Natural killer cell treated with Interleukin-12 subunit alpha and Interleukin-12 subunit beta and Interleukin-15 and Interleukin-18, amount 100 ng/mL, for 72 hours (primary cell): ENCODE data around the gene CD79A. TPM values are rescaled to one million over a fixed set of nuclear protein-coding genes. Genes with fewer than 3 reads are reported as not detected.

ENCODE experiments used
- ATAC-seq, 2 donors: fragments of 150-1000 bp; cut with Tn5 transposase in 1 of 2; sonication (Bioruptor Pico), chemical (Tn5 transposase) in 1 of 2; 2 replicates each; pipeline ENCODE4 v1.10.0; 2021
- DNase-seq: peaks from one replicate; pipeline ENCODE4 v3.0.0; 2022; ENCODE audit warnings: low spot score
- H3K27ac Mint-ChIP-seq, 2 donors: 1 replicate in 1 of 2; 2 replicates in 1 of 2; pipeline ENCODE4 v1.8.0; 2022; ENCODE audit warnings: mixed read lengths in 2 of 2, mild to moderate bottlenecking in 1 of 2, moderate library complexity in 1 of 2
- H3K27me3 Mint-ChIP-seq, 2 donors: 1 replicate in 1 of 2; 2 replicates in 1 of 2; pipeline ENCODE4 v1.8.0; 2022; ENCODE audit warnings: mixed read lengths in 2 of 2
- H3K36me3 Mint-ChIP-seq: one replicate; pipeline ENCODE4 v1.8.0; 2022; ENCODE audit warnings: mixed read lengths
- H3K4me1 Mint-ChIP-seq, 2 donors: 1 replicate in 1 of 2; 2 replicates in 1 of 2; pipeline ENCODE4 v1.8.0; 2022; ENCODE audit warnings: low read depth in 2 of 2, mixed read lengths in 2 of 2, mild to moderate bottlenecking in 1 of 2
- H3K4me3 Mint-ChIP-seq: one replicate; pipeline ENCODE4 v1.8.0; 2022; ENCODE audit warnings: mixed read lengths
- H3K9me3 Mint-ChIP-seq: 2 replicates; pipeline ENCODE4 v1.8.0; 2022; ENCODE audit warnings: mixed read lengths
- total RNA-seq, 2 donors: library from RNA; stranded (reverse); gene quantifications; one replicate each; pipeline ENCODE4 v1.2.3, GENCODE V29; 2022

Gene CD79A
- total RNA-seq, 2 donors from 2014 or later = 0.93 to 1.8 TPM

DNA sequence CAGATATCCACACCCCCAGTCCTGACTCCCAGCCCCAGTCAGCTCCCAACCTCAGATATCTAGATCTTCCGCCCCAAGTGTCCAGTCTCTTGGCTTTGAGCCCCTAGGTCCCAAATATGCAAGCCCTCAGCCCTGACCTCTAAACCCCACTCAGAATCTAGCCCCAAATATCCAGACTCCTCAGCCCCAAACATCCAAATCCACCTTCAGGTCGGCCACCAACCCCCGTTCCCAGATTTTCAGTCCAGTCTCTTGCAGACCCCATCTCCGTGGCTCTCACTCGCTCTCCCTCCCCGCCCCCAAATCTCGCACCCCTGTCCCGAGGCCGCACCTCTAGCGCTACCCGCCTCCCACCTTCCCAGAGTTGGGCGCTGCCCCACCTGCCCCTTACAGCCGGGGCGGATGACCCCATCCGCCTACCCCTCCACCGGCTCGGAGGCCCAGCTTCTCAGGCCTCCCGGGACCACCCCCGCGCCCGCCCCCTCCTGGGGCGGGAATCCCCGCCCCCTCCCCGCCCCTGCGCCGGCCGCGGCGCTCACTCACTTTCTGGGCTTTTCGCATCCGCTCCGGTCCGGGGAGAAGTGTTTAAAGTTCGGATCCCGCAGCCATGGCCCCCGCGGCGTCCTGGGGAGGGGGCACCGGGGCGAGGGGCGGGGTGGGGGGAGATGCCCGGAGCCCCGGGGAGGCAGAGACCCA lies 50.6 kb downstream of the CD79A start:
- DNase-seq (no peak), ATAC-seq (peak; percentile 41 to 55)
- Mint-ChIP-seq H3K4me1 (peaks cover 21 to 24% of the 10 kb centered on the region in 2 donors), H3K9me3 (no peaks in the 10 kb centered on the region), H3K36me3 (no peaks in the 10 kb centered on the region), H3K27ac (no peak overlapping the region), H3K4me3 (peak overlapping the region; percentile 88), H3K27me3 (peaks cover 15 to 18% of the 10 kb centered on the region in 2 donors)

DNA sequence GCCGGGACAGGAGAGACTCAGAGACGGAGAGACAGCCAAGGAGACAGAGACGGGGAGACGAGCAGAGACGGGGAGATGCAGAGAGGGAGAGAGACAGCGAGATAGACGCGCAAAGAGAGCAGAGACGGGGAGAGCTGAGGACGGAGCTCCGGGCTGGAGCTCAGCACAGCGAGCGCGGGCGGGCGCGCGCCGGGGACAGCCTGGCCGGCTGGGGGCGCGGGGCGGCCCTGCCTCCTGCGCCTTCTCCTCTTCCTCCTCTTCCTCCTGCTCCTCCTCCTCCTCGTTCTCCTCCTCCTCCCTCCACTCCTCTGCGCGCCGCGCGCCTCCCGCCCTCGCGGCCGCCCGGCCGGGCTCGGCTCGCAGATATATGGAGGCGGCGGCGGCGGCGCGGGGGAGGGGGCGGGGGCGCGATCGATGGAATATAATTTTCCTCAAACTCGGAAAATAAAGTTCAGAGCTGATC lies 51.2 kb downstream of the CD79A start, which contains the start of gene ERFL:
Gene ERFL, minus strand, starts transcription at position 229 of the 463 bp plus-strand sequence. CDS start 15,530 bp downstream, outside the sequence.
- DNase-seq = no peak
- Mint-ChIP-seq H3K9me3 (no peaks in the 10 kb centered on the region), H3K4me3 (peak within 1 kb of the TSS; percentile 88), H3K4me1 (peaks cover 17 to 22% of the 10 kb centered on the region in 2 donors), H3K27me3 (peaks cover 12% of the 10 kb centered on the region in 2 donors), H3K27ac (peak within 1 kb of the TSS in 1 of 2 donors; percentile 69), H3K36me3 (no peaks in the 10 kb centered on the region)
- ATAC-seq = peak; percentile 45 to 58

DNA sequence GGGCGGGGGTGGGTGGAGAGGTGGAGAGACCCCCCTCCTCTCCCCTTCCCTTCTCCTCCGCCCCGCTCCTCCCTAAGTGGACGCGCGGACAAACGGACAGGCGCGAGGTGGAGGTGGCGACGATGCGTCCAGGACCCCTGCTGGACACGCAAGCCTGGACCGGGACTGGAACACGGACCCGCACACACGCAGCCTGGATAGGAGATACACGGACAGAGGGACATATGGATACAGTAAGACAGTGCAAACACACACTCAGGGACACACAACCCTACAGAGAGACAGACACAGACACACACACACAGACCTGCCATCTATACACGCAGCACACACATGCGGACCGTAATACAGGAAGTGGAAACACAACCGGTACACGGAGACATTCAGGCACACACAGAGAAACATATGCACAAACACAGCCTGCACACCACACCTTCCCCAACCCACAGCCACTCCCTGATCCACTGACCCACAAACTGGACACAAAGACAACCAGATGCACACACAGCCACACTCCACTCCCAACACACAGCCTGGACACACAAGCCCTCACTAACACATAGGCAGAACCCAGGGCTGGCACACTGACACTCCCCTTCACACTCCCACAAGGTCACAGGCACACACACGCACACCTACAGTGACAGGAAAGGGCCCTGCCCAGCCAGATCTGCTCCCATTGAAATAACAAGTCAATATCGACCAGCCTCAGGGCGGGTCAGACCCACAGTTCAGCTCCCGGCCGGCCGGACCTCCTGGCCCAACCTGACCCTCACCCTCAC lies 51.9 kb downstream of the CD79A start:
- DNase-seq (no peak), ATAC-seq (peak; percentile 34 to 60)
- Mint-ChIP-seq H3K36me3 (no peaks in the 10 kb centered on the region), H3K4me1 (peaks cover 20 to 27% of the 10 kb centered on the region in 2 donors), H3K4me3 (peak overlapping the region; percentile 87), H3K27me3 (peaks cover 7 to 9% of the 10 kb centered on the region in 2 donors), H3K27ac (peak overlapping the region in 1 of 2 donors; percentile 69), H3K9me3 (no peaks in the 10 kb centered on the region)

DNA sequence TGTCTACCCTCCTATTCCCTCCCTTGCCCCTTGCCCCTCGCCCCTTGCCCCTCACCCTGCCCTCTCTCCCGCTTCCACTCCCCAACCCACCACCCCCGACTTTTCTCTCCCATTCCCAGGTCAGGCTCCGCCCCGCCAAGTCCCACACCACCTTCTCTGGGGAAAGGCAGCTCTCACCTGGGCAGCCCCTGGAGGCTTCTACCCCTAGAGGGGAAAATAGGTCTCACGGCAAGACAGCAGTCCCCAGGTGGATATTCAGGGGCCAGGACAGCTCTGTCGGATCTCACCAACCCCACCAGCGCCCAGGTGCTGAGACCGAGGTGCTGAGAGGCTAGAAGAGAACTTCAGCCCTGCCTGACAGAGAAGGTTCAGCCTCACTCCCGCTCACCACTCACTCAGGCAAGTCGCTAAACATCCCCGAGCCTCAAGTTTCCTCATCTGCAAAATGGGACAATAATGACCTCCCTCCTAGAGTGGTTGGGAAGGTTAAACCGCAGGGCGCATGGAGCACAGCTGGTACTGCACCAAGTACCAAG lies 52.5 kb downstream of the CD79A start:
- Mint-ChIP-seq H3K27me3 (peaks cover 8 to 9% of the 10 kb centered on the region in 2 donors), H3K4me3 (peak overlapping the region; percentile 87), H3K27ac (peak overlapping the region in 1 of 2 donors; percentile 69), H3K36me3 (no peaks in the 10 kb centered on the region), H3K9me3 (no peaks in the 10 kb centered on the region), H3K4me1 (peaks cover 20 to 30% of the 10 kb centered on the region in 2 donors)
- no peak for DNase-seq
- ATAC-seq = no peak

DNA sequence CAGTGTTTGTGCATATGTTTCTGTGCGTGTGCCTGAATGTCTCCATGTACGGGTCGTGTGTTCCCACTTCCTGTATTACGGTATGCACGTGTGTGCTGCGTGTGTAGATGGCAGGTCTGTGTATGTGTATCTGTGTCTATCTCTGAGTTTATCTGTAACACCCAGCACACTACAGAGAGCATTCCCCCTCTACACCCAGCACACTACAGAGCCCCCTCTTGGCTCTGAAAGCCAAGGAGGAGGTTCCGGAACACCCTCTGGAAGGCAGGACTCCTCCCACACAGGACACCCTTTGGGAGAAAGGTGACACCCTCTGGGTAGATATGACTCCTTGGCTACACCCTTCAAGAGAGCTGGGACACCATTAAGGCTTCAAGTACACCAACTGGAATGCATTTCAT lies 53.2 kb downstream of the CD79A start:
- Mint-ChIP-seq H3K9me3 (no peaks in the 10 kb centered on the region), H3K27me3 (peaks cover 15% of the 10 kb centered on the region in 2 donors), H3K4me3 (peak overlapping the region; percentile 30), H3K27ac (no peak overlapping the region), H3K36me3 (no peaks in the 10 kb centered on the region), H3K4me1 (peaks cover 27 to 37% of the 10 kb centered on the region in 2 donors)
- no peak for ATAC-seq
- DNase-seq = no peak

Other genes starting within 250 kb of the CD79A start
- gene CEACAM7, start 189.0 kb upstream of the CD79A start, total RNA-seq = not detected
- gene CEACAM5, start 168.7 kb upstream of the CD79A start, total RNA-seq = not detected
- not detected for gene CEACAM6, start 121.7 kb upstream of the CD79A start, total RNA-seq
- gene CEACAM3, start 80.7 kb upstream of the CD79A start, total RNA-seq = not detected
- not detected for gene LYPD4, start 32.6 kb upstream of the CD79A start, total RNA-seq
- not detected for gene DMRTC2, start 32.2 kb upstream of the CD79A start, total RNA-seq
- 1,000 to 10,000 TPM; 1,532 to 1,595 TPM for gene RPS19, start 17.0 kb upstream of the CD79A start, total RNA-seq
- gene ARHGEF1, start 5.9 kb downstream of the CD79A start, total RNA-seq = 100 to 1,000 TPM; 321 to 444 TPM
- gene ERFL, start 51.2 kb downstream of the CD79A start, total RNA-seq = under 1 TPM; 0.67 TPM
- gene RABAC1, start 82.0 kb downstream of the CD79A start, total RNA-seq = 10 to 100 TPM; 79.6 to 89.7 TPM
- gene ATP1A3, start 117.0 kb downstream of the CD79A start, total RNA-seq = 1 to 10 TPM; 2.0 to 4.2 TPM
- gene GRIK5, start 192.9 kb downstream of the CD79A start, total RNA-seq = 1 to 10 TPM in 1 of 2 donors, under 1 TPM in 1; 0.21 to 1.0 TPM
- 10 to 100 TPM; 14.2 to 16.1 TPM for gene ZNF574, start 198.9 kb downstream of the CD79A start, total RNA-seq